OCI-LY7 (cell line): ENCODE results near the gene ARHGEF16.

Source experiments
- CTCF ChIP-seq: fragments of 200-600 bp; sonication (generic); conservative IDR thresholded peaks from 2 replicates; pipeline ENCODE4 v1.5.1; 2014; ENCODE audit warnings: mild to moderate bottlenecking, antibody characterized with exemption, low read length, moderate library complexity, mixed read lengths
- EZH2phosphoT487 ChIP-seq: fragments of 200-600 bp; sonication (generic); IDR thresholded peaks from 2 replicates; pipeline ENCODE4 v1.6.1; 2018; ENCODE audit warnings: low read depth, borderline replicate concordance, mild to moderate bottlenecking, mixed run types, antibody characterized with exemption, low read length, moderate library complexity, mixed read lengths

DNA sequence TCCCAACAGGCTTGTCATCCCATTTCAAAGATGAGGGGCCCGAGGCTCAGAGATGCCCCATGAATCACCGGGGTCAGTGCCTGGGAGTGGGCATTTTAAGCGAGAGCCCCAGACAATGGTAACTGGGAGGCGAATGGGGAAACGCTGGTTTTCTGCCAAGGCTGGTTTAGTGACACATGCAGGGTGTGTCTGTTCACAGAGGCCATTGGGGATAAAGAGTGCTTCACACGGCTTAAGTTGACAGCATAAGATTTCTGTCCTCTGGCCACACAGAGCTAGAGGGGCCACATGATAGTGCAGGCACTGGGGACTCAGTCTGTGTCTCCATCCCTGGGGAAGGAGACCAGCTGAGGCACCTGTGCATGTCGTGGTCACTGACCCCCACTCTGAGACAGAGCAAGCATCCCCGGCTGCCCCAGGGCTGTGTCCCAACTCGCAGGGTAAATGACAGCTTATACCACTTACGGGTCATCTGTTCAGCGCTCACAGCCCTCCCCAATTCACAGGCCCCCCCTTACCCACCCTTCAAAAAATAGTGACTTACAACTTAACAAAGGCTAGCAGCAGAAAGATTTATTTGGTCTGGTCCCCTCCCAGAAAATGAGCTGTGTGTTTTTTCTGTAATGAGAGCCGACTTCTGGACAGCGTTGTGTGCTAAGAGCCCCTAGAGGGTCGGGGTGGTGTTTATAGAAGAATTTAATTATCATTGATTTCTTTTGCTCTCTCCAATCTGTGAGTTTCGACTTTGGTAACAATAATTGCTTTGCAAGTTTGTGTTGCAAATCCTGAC is 34.9 kb upstream of the ARHGEF16 start:
- TF ChIP-seq CTCF: no peak
- TF ChIP-seq EZH2phosphoT487: no peak
